ENCODE data around the gene IFNGR1.

GRCh38 chr6:137229075-137229759 lies 10.0 kb upstream of the IFNGR1 start:
- TF ChIP-seq POLR2A (IDR thresholded peaks at IDR 0.05; ENCODE audit: low read depth, low read length) (no peak), TAF1 (IDR thresholded peaks at IDR 0.05; ENCODE audit: low read depth, low read length) (no peak)

All from GM12891 (cell line).